GM10266 (cell line): ENCODE data around the gene ZNF808.
"Not testable (repeated sequence)": the region's sequence is repeated elsewhere in the genome, so short reads cannot be mapped to it uniquely, and the experiment has no call there.

Experiments used
- DNase-seq: peaks from one replicate; pipeline ENCODE4 v3.0.0; 2012; ENCODE audit errors: extremely low spot score
- CTCF ChIP-seq: IDR thresholded peaks from 2 replicates; pipeline ENCODE4 v1.5.1; 2012; ENCODE audit warnings: mild to moderate bottlenecking, low read depth; ENCODE audit not compliant: control insufficient read depth, insufficient read depth; ENCODE audit errors: missing control alignments

ZNF808 gene

DNA sequence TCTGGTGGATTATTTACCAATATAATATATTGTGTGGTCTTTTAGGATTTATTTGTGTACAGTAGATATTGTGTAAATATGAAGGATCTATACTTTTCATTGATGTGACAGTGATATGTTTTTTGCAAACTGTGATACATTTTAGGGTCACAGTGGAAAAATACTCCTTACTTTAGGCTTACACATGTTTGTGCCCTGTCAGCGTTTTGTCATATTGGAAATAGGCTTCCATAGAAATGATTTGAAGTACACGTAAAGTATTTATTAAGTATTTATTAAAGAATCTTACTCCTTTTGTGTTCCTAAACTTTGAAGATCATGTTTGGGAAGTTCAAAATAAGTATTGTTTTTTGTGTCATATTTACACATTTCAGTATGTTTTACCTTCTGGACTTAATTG, 5.0 kb downstream of the ZNF808 start:
- DNase-seq, result no peak
- TF ChIP-seq CTCF, result no peak

DNA sequence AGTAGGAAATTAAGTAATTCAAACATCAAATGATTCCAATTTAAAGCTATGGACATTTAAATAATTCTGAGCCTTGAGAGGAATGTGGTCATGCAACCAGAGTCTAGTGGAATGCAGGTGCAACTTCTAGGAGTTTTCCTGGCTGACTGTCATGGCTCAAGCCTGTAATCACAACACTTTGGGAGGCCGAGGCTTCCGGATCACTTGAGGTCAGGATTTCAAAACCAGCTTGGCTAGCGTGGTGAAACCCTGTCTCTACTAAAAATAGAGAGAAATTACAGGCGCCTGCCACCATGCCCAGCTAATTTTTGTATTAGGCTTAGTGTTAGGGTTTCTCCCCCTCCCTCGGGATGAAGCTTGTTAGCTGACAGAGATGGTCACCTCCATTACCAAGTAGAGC, 6.4 kb downstream of the ZNF808 start:
- DNase-seq, result no peak

DNA sequence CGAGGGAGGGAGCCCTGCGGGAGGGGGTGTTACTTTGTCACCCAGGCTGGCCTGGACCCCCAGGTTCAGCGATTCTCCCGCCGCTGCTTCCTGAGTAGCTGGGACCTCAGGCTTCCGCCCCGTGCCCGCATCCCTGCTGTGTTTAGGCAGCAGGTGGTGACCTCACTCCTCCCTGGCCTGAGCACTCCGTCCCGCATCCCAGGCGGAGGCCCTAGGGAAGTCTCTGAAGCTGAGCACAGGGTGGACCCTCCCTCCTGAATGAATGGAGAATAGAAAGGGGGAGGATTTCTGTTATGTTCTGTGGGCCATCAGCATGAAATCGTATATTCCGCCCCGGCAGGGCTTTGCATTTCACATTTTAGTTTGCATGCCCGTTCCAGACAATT, 7.9 kb downstream of the ZNF808 start:
- DNase-seq, result not testable (repeated sequence)

More for the DNA sequence above, 6.4 kb downstream of the ZNF808 start:
- TF ChIP-seq CTCF, result no peak

DNA sequence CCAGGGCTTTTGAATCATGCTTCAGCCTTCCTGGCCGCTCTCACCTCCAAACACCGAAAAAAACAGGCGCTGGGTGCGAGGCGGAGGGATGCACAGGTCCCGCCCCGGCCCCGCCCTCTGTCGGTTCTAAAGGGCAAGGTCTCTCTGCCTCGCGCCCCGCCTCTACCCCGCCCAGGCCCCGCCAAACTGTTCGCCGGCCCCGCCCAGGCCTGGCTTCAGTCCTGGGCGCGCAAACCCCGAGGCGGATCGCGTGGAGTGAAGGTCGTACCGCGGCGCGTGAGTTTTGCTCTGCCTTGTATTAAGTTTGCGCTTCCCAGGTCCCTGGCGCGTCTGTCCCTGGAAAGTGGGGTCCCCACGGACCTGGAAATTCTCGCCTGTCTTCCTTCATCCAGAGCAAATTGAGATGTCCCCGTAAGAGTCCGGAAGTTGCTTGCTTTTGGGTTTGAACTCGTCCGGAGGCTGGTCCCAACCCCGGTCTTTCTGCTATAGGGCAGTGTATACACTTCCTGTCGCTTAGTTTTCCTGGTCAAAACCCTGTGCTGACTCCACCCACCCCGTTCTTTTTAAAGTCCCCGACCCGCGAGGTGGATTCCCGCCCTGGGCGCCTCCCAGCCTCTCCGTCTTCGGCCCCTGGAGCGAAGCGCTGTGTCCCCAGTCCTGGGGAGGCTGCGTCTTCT, 8.4 kb downstream of the ZNF808 start:
- DNase-seq, result peak; percentile 71

DNA sequence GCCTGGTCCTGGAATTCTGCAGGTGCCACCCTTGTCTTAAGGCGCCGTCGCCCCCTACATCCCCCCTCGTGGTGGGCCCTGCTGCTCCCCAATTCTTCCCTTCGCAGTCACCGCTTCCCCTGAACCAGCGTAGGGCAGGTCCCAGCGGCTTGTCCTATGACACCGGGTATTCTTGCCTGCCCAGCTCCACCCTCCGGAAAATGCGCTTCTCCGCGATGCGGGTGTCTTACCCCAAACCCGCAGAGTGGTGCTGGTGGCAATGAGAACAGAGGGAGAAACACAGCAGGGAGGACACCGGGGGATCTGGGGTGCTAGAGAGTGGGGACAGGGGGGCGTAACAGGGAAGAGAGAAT, 9.0 kb downstream of the ZNF808 start:
- TF ChIP-seq CTCF, result no peak
- DNase-seq, result no peak

More for the DNA sequence above, 8.4 kb downstream of the ZNF808 start:
- no peak for TF ChIP-seq CTCF

GRCh38 chr19:52538815-52539214, 11.3 kb downstream of the ZNF808 start:
- not testable (repeated sequence) for DNase-seq

- not testable (repeated sequence) for DNase-seq
These were observed 13.7 kb downstream of the ZNF808 start for GRCh38 chr19:52541176-52541575.

GRCh38 chr19:52541608-52542007, 14.1 kb downstream of the ZNF808 start:
- DNase-seq, result no peak
- no peak for TF ChIP-seq CTCF

GRCh38 chr19:52542541-52542940, 15.1 kb downstream of the ZNF808 start:
- DNase-seq, result not testable (repeated sequence)
